H9 (cell line): ENCODE results near the gene ERC1. TPM values are rescaled to one million over a fixed set of nuclear protein-coding genes. Genes with fewer than 3 reads are reported as not detected.

Source experiments
- DNase-seq: peaks from one replicate; pipeline ENCODE4 v3.0.0-alpha.2; 2017
- H2AFZ ChIP-seq: one replicate; pipeline ENCODE4 v1.6.1; 2013; ENCODE audit warnings: mild to moderate bottlenecking, low read length, control low read depth, moderate library complexity
- H2AK5ac ChIP-seq: 2 replicates; pipeline ENCODE4 v1.6.1; 2013; ENCODE audit warnings: low read length, control low read depth, mixed read lengths; ENCODE audit not compliant: insufficient read length
- H2BK120ac ChIP-seq: one replicate; pipeline ENCODE4 v1.6.1; 2013; ENCODE audit warnings: low read depth, mild to moderate bottlenecking, low read length, control low read depth, inconsistent platforms; ENCODE audit not compliant: poor library complexity, severe bottlenecking
- H2BK12ac ChIP-seq: 2 replicates; pipeline ENCODE4 v1.6.1; 2013; ENCODE audit warnings: low read length, control low read depth, mixed read lengths, low read depth; ENCODE audit not compliant: insufficient read length
- H2BK15ac ChIP-seq: 2 replicates; pipeline ENCODE4 v1.6.1; 2013; ENCODE audit warnings: low read depth, low read length, control low read depth
- H2BK20ac ChIP-seq: one replicate; pipeline ENCODE4 v1.6.1; 2013; ENCODE audit warnings: low read depth, mild to moderate bottlenecking, low read length, control low read depth, inconsistent platforms; ENCODE audit not compliant: poor library complexity, severe bottlenecking
- H2BK5ac ChIP-seq: 2 replicates; pipeline ENCODE4 v1.6.1; 2013; ENCODE audit warnings: low read length, control low read depth, mixed read lengths; ENCODE audit not compliant: insufficient read length
- H3K14ac ChIP-seq: 2 replicates; pipeline ENCODE4 v1.6.1; 2013; ENCODE audit warnings: low read length, control low read depth; ENCODE audit not compliant: insufficient read depth
- H3K18ac ChIP-seq: 2 replicates; pipeline ENCODE4 v1.6.1; 2013; ENCODE audit warnings: low read depth, mild to moderate bottlenecking, mixed read lengths, low read length, control low read depth; ENCODE audit not compliant: insufficient read length
- H3K23ac ChIP-seq: 2 replicates; pipeline ENCODE4 v1.6.1; 2013; ENCODE audit warnings: low read length, control low read depth, mixed read lengths, low read depth; ENCODE audit not compliant: insufficient read length
- H3K23me2 ChIP-seq: 2 replicates; pipeline ENCODE4 v1.6.1; 2013; ENCODE audit warnings: low read depth, mild to moderate bottlenecking, mixed read lengths, low read length, control low read depth; ENCODE audit not compliant: insufficient read length, poor library complexity, severe bottlenecking
- H3K27ac ChIP-seq: 2 replicates; pipeline ENCODE4 v1.5.1; 2013; ENCODE audit warnings: low read length, control low read depth, mixed read lengths, low read depth; ENCODE audit not compliant: insufficient read length
- H3K27me3 ChIP-seq: 2 replicates; pipeline ENCODE4 v1.6.1; 2013; ENCODE audit warnings: low read length, control low read depth, inconsistent platforms; ENCODE audit not compliant: insufficient read depth
- H3K4ac ChIP-seq: 2 replicates; pipeline ENCODE4 v1.6.1; 2013; ENCODE audit warnings: low read depth, mild to moderate bottlenecking, control low read depth, inconsistent platforms, low read length, moderate library complexity
- H3K4me1 ChIP-seq: 2 replicates; pipeline ENCODE4 v1.6.1; 2013; ENCODE audit warnings: low read length, control low read depth, inconsistent platforms; ENCODE audit not compliant: insufficient read depth
- H3K4me2 ChIP-seq: 2 replicates; pipeline ENCODE4 v1.6.1; 2013; ENCODE audit warnings: low read length, control low read depth, mixed read lengths; ENCODE audit not compliant: insufficient read length, insufficient read depth
- H3K56ac ChIP-seq: 2 replicates; pipeline ENCODE4 v1.6.1; 2013; ENCODE audit warnings: low read depth, mild to moderate bottlenecking, mixed read lengths, low read length, control low read depth; ENCODE audit not compliant: insufficient read length
- H3K79me1 ChIP-seq: 2 replicates; pipeline ENCODE4 v1.6.1; 2013; ENCODE audit warnings: low read depth, mild to moderate bottlenecking, moderate library complexity, low read length, control low read depth, inconsistent platforms; ENCODE audit not compliant: insufficient read depth, poor library complexity, severe bottlenecking
- H3K79me2 ChIP-seq: 2 replicates; pipeline ENCODE4 v1.6.1; 2013; ENCODE audit warnings: low read length, control low read depth, inconsistent platforms; ENCODE audit not compliant: insufficient read depth
- H3K9ac ChIP-seq: 2 replicates; pipeline ENCODE4 v1.6.1; 2013; ENCODE audit warnings: low read length, control low read depth, mixed read lengths; ENCODE audit not compliant: insufficient read length; ENCODE audit errors: extremely low read depth
- H3K9me3 ChIP-seq: one replicate; pipeline ENCODE4 v1.6.1; 2013; ENCODE audit warnings: low read depth, low read length, inconsistent platforms; ENCODE audit not compliant: control insufficient read depth
- H3T11ph ChIP-seq: one replicate; pipeline ENCODE4 v1.6.1; 2013; ENCODE audit warnings: mild to moderate bottlenecking, low read length, control low read depth, inconsistent platforms
- H4K20me1 ChIP-seq: one replicate; pipeline ENCODE4 v1.6.1; 2013; ENCODE audit not compliant: control insufficient read depth, insufficient read length, insufficient read depth
- H4K5ac ChIP-seq: 2 replicates; pipeline ENCODE4 v1.6.1; 2013; ENCODE audit warnings: low read depth, mild to moderate bottlenecking, mixed read lengths, low read length, control low read depth; ENCODE audit not compliant: insufficient read length
- H4K8ac ChIP-seq: replicated peaks from 2 replicates; pipeline ENCODE4 v1.6.1; 2013; ENCODE audit warnings: low read length, control low read depth, mixed read lengths, low read depth; ENCODE audit not compliant: insufficient read length
- H4K91ac ChIP-seq: 2 replicates; pipeline ENCODE4 v1.6.1; 2013; ENCODE audit warnings: low read depth, mild to moderate bottlenecking, moderate library complexity, mixed read lengths, low read length, control low read depth; ENCODE audit not compliant: insufficient read length
- H3K27ac Mint-ChIP-seq, 3 experiments: 2 replicates in 2 of 3; 3 replicates in 1 of 3; pipeline ENCODE4 v1.8.0; 2020 to 2021; ENCODE audit warnings: mixed read lengths in 3 of 3, mild to moderate bottlenecking in 1 of 3, moderate library complexity in 1 of 3
- H3K27me3 Mint-ChIP-seq: 2 replicates; pipeline ENCODE4 v1.8.0; 2021; ENCODE audit warnings: low read depth, mild to moderate bottlenecking, moderate library complexity, mixed read lengths
- H3K36me3 Mint-ChIP-seq, 3 experiments: 2 replicates in 2 of 3; 3 replicates in 1 of 3; pipeline ENCODE4 v1.8.0; 2020 to 2021; ENCODE audit warnings: low read depth in 3 of 3, mixed read lengths in 3 of 3; ENCODE audit not compliant: insufficient read depth in 1 of 3
- H3K4me1 Mint-ChIP-seq, 2 experiments: 2 replicates each; pipeline ENCODE4 v1.8.0; 2020; ENCODE audit warnings: mixed read lengths in 2 of 2
- H3K4me3 Mint-ChIP-seq, 2 experiments: 2 replicates in 1 of 2; 3 replicates in 1 of 2; pipeline ENCODE4 v1.8.0; 2020 to 2021; ENCODE audit warnings: mild to moderate bottlenecking in 2 of 2, mixed read lengths in 2 of 2, moderate library complexity in 1 of 2
- H3K9me3 Mint-ChIP-seq, 2 experiments: 2 replicates in 1 of 2; 3 replicates in 1 of 2; pipeline ENCODE4 v1.8.0; 2020; ENCODE audit warnings: mild to moderate bottlenecking in 2 of 2, mixed read lengths in 2 of 2, moderate library complexity in 1 of 2
- CTCF ChIP-seq: fragments of 200-600 bp; sonication (generic); conservative IDR thresholded peaks from 3 replicates; pipeline ENCODE4 v1.8.0; 2021; ENCODE audit warnings: antibody characterized with exemption, mild to moderate bottlenecking
- WGBS: extraction: QIAGEN DNeasy Blood & Tissue Kit; methylation state at CpG from one replicate; pipeline ENCODE4 v1.1.7; 2013; ENCODE audit warnings: missing lambda C conversion rate, low lambda C conversion rate, mixed read lengths; ENCODE audit not compliant: insufficient read length; ENCODE audit errors: extremely low coverage; 5-methylcytosine and 5-hydroxymethylcytosine counted together
- total RNA-seq: library from RNA; stranded (reverse); gene quantifications from 2 replicates; pipeline ENCODE4 v1.2.1, GENCODE V29; 2021

Gene ERC1
- total RNA-seq, 1 experiment from 2014 or later = 51.2 TPM

GRCh38 chr12:1058423-1058822, 67.4 kb downstream of the ERC1 start:
- Histone ChIP-seq H2BK15ac (no peak overlapping the region), H2AFZ (no peak overlapping the region), H4K8ac (no peak overlapping the region), H3K18ac (no peak overlapping the region), H3K9me3 (no peaks in the 10 kb centered on the region), H3K27me3 (no peaks in the 10 kb centered on the region), H3K56ac (no peak overlapping the region), H3K79me1 (peaks cover 5% of the 10 kb centered on the region), H3K23me2 (no peaks in the 10 kb centered on the region), H3K4ac (no peak overlapping the region), H4K5ac (no peak overlapping the region), H2BK120ac (no peak overlapping the region), H4K20me1 (no peaks in the 10 kb centered on the region), H3K4me1 (peaks cover 2% of the 10 kb centered on the region; the same call in 1 of the 2 replicates), H3K23ac (no peak overlapping the region), H3T11ph (no peak overlapping the region), H3K4me2 (no peak overlapping the region), H3K27ac (no peak overlapping the region), H3K79me2 (peaks cover 2% of the 10 kb centered on the region; the same call in 1 of the 2 replicates), H3K14ac (no peak overlapping the region), H2BK12ac (no peak overlapping the region), H4K91ac (no peak overlapping the region), H2BK5ac (no peak overlapping the region), H3K9ac (no peak overlapping the region), H2BK20ac (no peak overlapping the region), H2AK5ac (no peak overlapping the region)
- Mint-ChIP-seq H3K4me1 (peaks cover 37 to 40% of the 10 kb centered on the region in 2 experiments), H3K27me3 (no peaks in the 10 kb centered on the region), H3K4me3 (no peak overlapping the region), H3K27ac (peak overlapping the region in 1 of 3 experiments; percentile 56; a peak in 1 of 7 replicates), H3K9me3 (peaks cover 38 to 39% of the 10 kb centered on the region in 2 experiments), H3K36me3 (peaks cover 28 to 37% (median 37%) of the 10 kb centered on the region in 3 experiments)
- no peak for DNase-seq
- no CpG with 5 or more reads among the region's 2 CpGs for WGBS
- TF ChIP-seq CTCF = no peak
